Chondrocyte (in vitro differentiated cells): Measurements from ENCODE around the gene HCAR3. TPM values are rescaled to one million over a fixed set of nuclear protein-coding genes. Genes with fewer than 3 reads are reported as not detected.
"Not testable (repeated sequence)": the region's sequence is repeated elsewhere in the genome, so short reads cannot be mapped to it uniquely, and the experiment has no call there.

Experiments
- DNase-seq: peaks from one replicate; pipeline ENCODE4 v3.0.0; 2021; ENCODE audit warnings: mixed read lengths, low spot score
- H3K27ac Mint-ChIP-seq: one replicate; pipeline ENCODE4 v1.8.0; 2021; ENCODE audit warnings: mild to moderate bottlenecking, moderate library complexity, mixed read lengths; ENCODE audit not compliant: unreplicated experiment
- H3K27me3 Mint-ChIP-seq: 2 replicates; pipeline ENCODE4 v1.8.0; 2021; ENCODE audit warnings: low read depth, mixed read lengths
- H3K36me3 Mint-ChIP-seq: 2 replicates; pipeline ENCODE4 v1.8.0; 2021; ENCODE audit warnings: low read depth, mixed read lengths
- H3K4me1 Mint-ChIP-seq: 2 replicates; pipeline ENCODE4 v1.8.0; 2021; ENCODE audit warnings: low read depth, mild to moderate bottlenecking, mixed read lengths
- H3K4me3 Mint-ChIP-seq: one replicate; pipeline ENCODE4 v1.8.0; 2021; ENCODE audit warnings: mild to moderate bottlenecking, moderate library complexity, mixed read lengths; ENCODE audit not compliant: unreplicated experiment
- H3K9me3 Mint-ChIP-seq: 2 replicates; pipeline ENCODE4 v1.8.0; 2021; ENCODE audit warnings: low read depth, mixed read lengths
- CTCF ChIP-seq: fragments of 200-600 bp; sonication (generic); IDR thresholded peaks from 2 replicates; pipeline ENCODE4 v1.5.0; 2021; ENCODE audit warnings: antibody characterized with exemption, mild to moderate bottlenecking, moderate library complexity
- total RNA-seq: library from RNA; stranded (reverse); gene quantifications from 3 replicates; pipeline ENCODE4 v1.2.1, GENCODE V29; 2021

The HCAR3 gene
- total RNA-seq, 1 donor from 2014 or later, result not detected

- DNase-seq, H3K4me1 Mint-ChIP-seq, H3K27me3 Mint-ChIP-seq, H3K27ac Mint-ChIP-seq, H3K36me3 Mint-ChIP-seq, H3K4me3 Mint-ChIP-seq, H3K9me3 Mint-ChIP-seq: not testable (repeated sequence)
These were observed 12.8 kb downstream of the HCAR3 start for GRCh38 chr12:122703841-122704240.

- not testable (repeated sequence) for DNase-seq, H3K27me3 Mint-ChIP-seq, H3K36me3 Mint-ChIP-seq, H3K27ac Mint-ChIP-seq, H3K9me3 Mint-ChIP-seq, H3K4me1 Mint-ChIP-seq, H3K4me3 Mint-ChIP-seq
These were observed 13.6 kb downstream of the HCAR3 start, which contains the start of gene HCAR2 for GRCh38 chr12:122702890-122703611. Gene HCAR2 (minus strand): TSS chr12:122703357. CDS start chr12:122703283, 74 bp downstream.

- not testable (repeated sequence) for H3K27me3 Mint-ChIP-seq, H3K4me3 Mint-ChIP-seq, H3K36me3 Mint-ChIP-seq, H3K4me1 Mint-ChIP-seq, H3K9me3 Mint-ChIP-seq, H3K27ac Mint-ChIP-seq, DNase-seq
These were observed 15.1 kb downstream of the HCAR3 start for GRCh38 chr12:122701481-122701880.

- H3K27ac Mint-ChIP-seq, DNase-seq, H3K27me3 Mint-ChIP-seq, H3K4me1 Mint-ChIP-seq, H3K4me3 Mint-ChIP-seq, H3K9me3 Mint-ChIP-seq, H3K36me3 Mint-ChIP-seq: not testable (repeated sequence)
These were observed 16.4 kb downstream of the HCAR3 start for GRCh38 chr12:122700038-122700710.

GRCh38 chr12:122696922-122697321 lies 19.7 kb downstream of the HCAR3 start:
- not testable (repeated sequence) for H3K4me1 Mint-ChIP-seq, H3K9me3 Mint-ChIP-seq, H3K27ac Mint-ChIP-seq, H3K27me3 Mint-ChIP-seq, H3K36me3 Mint-ChIP-seq, H3K4me3 Mint-ChIP-seq, DNase-seq

GRCh38 chr12:122691566-122691965 lies 25.0 kb downstream of the HCAR3 start:
- no peak for TF ChIP-seq CTCF
- no peak overlapping the region for H3K27ac Mint-ChIP-seq
- H3K9me3 Mint-ChIP-seq, result no peaks in the 10 kb centered on the region
- H3K4me3 Mint-ChIP-seq, result no peak overlapping the region
- no peaks in the 10 kb centered on the region for H3K27me3 Mint-ChIP-seq
- H3K4me1 Mint-ChIP-seq, result no peaks in the 10 kb centered on the region
- no peaks in the 10 kb centered on the region for H3K36me3 Mint-ChIP-seq
- no peak for DNase-seq

- Mint-ChIP-seq H3K4me3 (no peak overlapping the region), H3K27me3 (no peaks in the 10 kb centered on the region), H3K4me1 (no peaks in the 10 kb centered on the region), H3K9me3 (no peaks in the 10 kb centered on the region), H3K36me3 (no peaks in the 10 kb centered on the region), H3K27ac (no peak overlapping the region)
- no peak for TF ChIP-seq CTCF
- no peak for DNase-seq
These were observed 28.3 kb downstream of the HCAR3 start for GRCh38 chr12:122688291-122688690.
